HT1080 (cell line): ENCODE results near the gene PXK. TPM values are rescaled to one million over a fixed set of nuclear protein-coding genes. Genes with fewer than 3 reads are reported as not detected.
"Not testable (repeated sequence)": the region's sequence is repeated elsewhere in the genome, so short reads cannot be mapped to it uniquely, and the experiment has no call there.

Experiments used
- DNase-seq: peaks from one replicate; pipeline ENCODE4 v3.0.0-alpha.2; 2015; ENCODE audit warnings: low read depth
- total RNA-seq: library from RNA; depleted of rRNA; stranded (reverse); fragments of >200 nt; shearing (Covaris generic); gene quantifications from 2 replicates; pipeline ENCODE4 v1.2.3, GENCODE V29; 2014

Gene PXK
- total RNA-seq, 1 experiment from 2014 or later, result 23.3 TPM

DNA sequence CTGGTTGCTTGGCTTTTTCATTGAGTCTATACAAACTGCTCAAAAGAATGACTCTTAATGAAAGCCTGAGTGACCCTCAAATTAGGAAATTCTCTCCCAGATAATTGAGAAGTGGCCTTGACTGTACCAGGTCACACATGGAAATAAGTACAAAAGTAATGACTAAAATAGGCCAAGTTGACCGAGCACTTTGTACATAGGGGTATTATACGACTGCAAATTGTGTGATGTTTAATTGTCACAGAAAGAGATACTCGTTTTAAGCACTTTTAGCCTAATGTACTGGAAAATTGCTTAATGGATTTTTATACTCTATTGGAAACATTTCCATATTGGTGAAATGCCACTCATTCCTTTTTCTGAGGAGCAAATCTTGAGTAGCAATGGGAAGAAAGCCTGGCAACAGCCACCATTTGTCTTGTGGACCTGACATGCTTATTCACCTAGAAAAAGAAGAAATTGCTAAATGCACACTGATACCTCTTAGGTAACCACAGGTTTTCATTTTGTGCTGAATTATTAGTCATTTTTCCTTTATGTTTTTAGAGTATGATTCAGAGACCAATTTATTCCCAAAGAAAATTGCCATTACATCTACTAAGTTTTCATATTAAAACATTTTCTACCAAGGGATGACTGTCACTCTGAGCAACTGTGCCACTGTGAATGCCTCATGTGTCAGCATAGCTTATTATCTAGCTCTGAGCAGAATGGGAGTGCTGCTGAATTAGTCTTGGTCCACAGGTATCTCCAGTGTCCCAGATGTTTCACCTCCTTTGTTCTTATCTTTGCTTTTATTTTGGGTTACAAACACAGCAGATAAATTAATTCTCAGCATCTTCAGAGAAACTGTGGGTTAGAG is 8.9 kb upstream of the PXK start:
- no peak for DNase-seq

DNA sequence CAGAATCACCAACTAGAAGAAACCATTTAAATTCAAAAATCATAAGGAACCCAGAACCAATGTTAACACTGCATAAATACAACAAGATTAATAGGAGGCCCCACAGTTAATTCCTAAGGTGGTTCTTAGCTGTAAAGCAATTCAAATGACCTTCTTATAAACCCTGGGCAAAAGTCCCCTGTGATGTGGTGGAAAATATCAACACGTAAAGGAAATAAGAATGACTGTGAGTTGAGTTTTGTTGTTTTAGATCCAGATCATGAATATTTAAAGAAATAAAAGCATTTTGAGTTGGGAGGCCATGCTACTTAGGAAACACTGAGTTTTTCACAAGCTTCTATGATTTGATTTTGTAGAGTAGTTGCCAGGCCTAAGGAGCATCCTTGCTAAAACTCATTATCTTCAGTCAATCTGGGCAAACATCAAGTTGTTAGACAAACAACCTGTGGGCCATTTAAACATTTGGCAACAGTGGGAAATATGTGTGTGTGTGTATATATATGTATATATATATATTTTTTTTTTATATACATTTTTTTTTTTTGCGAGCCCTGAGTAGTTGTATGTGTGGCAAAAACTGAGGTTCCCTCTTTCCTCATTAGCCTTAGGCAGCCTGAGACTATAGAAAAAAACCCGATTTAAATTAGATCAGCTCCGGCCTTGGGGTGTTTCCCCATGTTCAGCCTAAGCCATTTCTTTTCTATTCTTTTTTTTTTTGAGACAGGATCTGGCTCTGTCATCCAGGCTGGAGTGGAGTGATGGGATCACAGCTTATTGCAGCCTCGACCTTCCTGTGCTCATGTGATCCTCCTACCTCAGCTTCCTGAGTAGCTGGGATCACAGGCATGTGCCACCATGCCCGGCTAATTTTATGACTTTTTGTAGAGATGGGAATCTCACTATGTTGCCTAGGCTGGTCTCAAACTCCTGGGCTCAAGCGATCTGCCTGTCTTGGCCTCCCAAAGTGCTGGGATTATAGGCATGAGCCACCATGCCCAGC is 8.0 kb upstream of the PXK start:
- DNase-seq, result no peak

GRCh38 chr3:58325525-58325992 is 7.1 kb upstream of the PXK start:
- no peak for DNase-seq

GRCh38 chr3:58326267-58326900 is 6.3 kb upstream of the PXK start:
- no peak for DNase-seq

DNA sequence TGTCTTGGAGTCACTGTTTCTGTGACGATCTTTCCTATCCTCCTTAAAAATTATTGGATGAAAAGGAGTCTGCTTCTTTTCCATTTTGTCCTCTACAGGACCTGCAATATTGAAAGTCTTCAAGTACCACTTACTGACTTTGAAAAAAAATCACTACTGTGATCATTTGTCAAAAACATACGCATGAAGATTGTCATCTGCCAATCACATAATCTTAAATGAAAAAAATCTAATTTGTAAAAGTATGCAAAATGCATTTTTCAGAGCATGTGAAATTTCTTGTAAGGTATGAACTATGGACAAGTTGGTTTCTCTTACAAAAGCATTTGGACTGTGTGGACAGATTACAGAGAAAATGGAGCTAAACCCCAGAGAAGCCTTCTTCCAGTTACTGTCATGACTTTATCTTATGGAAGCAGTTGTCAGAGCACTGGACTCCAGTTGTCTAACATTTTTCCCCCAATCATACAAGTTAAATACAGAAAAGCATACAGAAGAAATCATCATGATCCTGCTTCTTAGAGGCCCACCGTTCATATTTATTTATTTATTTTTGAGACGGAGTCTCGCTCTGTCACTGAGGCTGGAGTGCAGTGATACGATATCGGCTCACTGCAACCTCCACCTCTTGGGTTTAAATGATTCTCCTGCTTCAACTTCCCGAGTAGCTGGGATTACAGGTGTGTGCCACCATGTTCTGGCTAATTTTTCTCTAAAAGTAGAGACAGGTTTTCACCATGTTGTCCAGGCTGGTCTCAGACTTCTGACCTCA is 3.4 kb upstream of the PXK start:
- no peak for DNase-seq

DNA sequence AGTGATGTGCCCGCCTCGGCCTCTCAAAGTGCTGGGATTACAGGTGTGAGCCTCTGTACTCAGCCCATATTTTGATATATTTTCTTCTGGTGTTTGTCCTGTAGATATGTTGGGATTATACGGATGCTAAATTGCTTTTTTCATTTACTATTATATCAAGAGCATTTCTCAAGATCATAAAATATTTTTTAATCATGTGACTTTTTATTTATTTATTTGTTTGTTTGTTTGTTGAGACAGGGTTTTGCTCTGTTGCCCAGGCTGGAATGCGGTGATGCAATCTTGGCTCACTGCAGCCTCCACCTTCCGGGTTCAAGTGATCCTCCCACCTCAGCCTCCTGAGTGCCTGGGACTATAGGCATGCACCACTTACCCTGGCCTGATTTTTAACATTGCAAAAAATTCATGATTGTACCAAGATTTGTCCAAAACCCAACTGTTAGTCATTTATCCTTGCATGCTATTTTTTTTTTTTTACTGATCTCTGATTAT is 2.7 kb upstream of the PXK start:
- no peak for DNase-seq

- no peak for DNase-seq
Measured at GRCh38 chr3:58331593-58332152, 1.0 kb upstream of the PXK start.

DNA sequence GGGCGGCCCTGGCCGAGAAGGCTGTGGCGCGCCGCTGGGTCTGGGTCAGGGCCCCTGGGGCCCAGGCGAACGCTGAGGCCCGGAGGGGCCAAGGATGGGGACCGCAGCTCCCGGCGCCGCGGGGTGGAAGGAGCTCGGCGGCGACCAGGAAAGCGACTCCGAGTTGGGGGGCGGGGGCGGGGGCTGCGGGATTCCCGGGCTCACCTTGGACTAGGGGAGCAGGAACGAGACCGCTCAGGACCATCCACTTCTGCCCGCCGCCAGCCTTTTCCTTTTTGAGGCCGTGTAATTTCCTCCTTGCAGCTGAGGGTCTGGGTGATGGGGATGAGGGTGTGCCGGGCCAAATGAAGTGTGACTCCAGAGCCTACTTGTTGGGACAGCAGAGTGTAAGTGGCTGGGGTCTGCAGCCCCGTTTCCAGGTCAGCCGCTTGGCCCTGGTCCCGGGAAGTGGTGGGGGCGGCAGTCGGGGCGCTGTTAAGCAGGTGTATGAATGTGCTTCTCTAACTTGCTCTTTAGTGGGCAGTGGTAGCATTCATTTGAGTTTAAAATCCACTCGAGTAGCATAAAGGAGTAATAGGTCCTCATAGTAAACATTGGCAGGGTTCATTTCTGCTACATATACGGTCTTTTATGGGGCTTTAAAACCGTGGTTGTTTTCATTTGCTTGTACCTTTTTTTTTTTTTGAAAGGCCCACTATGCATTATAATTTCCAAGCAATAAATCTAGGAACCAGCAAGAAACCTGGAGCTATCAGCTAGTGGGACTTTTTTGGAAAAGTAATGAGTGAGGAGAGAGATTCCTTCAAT is 717 bp downstream of the PXK start:
- DNase-seq, result peak; percentile 38

DNA sequence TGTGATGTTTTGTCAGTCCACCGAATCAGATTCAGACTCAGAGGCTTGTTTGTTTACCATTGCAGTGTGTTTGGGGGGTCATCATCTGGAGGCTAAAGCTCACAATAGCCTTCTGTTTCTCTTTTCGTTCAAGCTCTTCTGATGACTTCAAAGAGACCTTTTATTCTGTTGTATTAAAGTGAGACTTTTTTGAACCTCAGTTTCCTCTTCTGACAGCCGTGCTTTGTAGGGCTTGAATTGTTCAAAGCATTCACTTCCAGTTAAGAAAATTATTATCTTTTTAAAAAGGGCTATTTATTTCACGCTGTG is 1.3 kb downstream of the PXK start:
- no peak for DNase-seq

DNA sequence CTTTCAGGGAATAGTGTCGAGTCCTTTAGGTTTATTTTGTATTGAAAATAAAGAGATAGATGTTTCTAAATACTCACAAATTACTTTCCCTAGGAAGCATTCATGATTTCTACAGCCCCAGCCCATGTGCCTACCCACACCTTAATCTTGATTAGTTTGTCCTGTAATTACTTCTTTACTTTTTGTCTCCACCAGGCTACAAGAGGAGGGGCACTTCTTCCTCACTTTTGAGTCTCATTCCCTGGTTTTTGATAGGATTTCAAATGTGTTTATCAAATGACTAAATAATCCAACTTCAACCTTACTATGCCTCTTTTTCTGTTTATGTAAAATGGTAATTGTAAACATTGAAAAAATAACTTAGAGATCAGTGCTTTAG is 1.8 kb downstream of the PXK start:
- DNase-seq, result no peak

GRCh38 chr3:58335652-58335947 is 2.9 kb downstream of the PXK start:
- DNase-seq, result no peak

- DNase-seq, result peak; percentile 92
Measured at GRCh38 chr3:58336135-58336882, 3.6 kb downstream of the PXK start.

DNA sequence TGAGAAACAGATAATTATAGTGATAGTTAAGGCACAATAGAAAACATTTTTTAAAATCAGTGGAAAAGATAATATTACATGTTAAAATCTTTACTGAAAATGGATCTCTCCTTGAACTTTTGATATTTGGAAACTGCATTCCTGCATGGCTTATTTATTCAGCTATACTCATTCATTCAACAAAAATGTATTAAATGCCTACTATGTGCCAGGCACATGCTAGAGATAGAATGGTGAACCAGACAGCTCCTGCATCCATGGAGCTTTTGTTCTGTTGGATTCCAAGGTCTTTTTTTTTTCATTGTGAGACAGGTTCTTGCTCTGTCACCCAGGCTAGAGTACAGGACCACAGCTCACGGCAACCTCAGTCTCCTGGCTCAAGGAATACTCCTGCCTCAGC is 4.5 kb downstream of the PXK start:
- DNase-seq, result no peak

DNA sequence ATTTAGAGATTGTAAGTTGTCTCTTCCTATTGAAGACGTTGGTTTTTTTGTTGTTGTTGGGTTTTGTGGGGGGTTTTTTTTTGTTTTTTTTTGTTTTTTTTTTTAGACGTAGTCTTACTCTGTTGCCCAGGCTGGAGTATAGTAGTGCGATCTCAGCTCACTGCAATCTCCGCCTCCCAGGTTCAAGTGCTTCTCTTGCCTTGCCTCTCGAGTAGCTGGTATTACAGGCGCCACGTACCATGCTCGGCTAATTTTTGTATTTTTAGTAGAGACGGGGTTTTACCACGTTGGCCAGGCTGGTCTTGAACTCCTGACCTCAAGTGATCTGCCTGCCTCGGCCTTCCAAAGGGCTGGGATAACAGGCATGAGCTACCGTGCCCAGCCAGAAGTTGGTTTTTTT is 6.5 kb downstream of the PXK start:
- DNase-seq, result not testable (repeated sequence)

GRCh38 chr3:58340594-58341244 is 8.0 kb downstream of the PXK start:
- DNase-seq, result no peak

DNA sequence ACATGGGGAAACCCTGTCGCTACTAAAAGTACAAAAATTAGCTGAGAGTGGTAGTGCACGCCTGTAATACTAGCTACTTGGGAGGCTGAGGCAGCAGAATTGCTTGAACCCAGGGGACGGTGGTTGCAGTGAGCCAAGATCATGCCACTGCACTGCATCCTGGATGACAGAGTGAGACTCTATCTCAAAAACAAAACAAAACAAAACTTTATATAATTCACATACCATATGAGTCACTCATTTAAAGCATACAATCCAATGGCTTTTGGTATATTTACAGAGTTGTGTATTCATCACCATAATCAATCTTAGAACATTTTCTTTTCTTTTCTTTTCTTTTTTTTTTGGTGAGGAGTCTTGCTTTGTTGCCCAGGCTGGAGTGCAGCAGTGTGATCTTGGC is 8.7 kb downstream of the PXK start:
- no peak for DNase-seq

- DNase-seq, result no peak
Measured at GRCh38 chr3:58342676-58343075, 10.0 kb downstream of the PXK start.

DNA sequence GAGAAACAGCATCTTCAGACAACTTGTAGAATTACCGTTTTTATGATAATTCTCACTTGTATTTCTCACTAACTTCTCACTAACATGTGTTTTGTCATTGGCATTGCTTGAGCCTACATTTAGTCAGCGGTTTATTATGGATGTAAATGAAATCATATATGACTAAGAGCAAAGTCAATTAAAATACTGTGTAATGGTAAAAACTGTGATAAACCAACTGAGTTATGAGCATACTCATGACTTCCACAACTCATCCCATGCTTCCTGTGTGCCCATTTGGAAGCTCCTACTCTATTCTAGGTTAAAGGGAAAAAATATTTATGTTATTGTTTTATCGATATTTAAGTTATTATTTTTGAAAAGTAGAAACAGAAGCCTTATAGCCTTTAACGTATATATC is 12.8 kb downstream of the PXK start:
- no peak for DNase-seq

GRCh38 chr3:58346368-58346767 is 13.7 kb downstream of the PXK start:
- no peak for DNase-seq
